ENCODE results near the gene SCFD2. TPM values are rescaled to one million over a fixed set of nuclear protein-coding genes. Genes with fewer than 3 reads are reported as not detected.

Gene SCFD2
- total RNA-seq, 1 donor from 2014 or later: 10.7 TPM

DNA sequence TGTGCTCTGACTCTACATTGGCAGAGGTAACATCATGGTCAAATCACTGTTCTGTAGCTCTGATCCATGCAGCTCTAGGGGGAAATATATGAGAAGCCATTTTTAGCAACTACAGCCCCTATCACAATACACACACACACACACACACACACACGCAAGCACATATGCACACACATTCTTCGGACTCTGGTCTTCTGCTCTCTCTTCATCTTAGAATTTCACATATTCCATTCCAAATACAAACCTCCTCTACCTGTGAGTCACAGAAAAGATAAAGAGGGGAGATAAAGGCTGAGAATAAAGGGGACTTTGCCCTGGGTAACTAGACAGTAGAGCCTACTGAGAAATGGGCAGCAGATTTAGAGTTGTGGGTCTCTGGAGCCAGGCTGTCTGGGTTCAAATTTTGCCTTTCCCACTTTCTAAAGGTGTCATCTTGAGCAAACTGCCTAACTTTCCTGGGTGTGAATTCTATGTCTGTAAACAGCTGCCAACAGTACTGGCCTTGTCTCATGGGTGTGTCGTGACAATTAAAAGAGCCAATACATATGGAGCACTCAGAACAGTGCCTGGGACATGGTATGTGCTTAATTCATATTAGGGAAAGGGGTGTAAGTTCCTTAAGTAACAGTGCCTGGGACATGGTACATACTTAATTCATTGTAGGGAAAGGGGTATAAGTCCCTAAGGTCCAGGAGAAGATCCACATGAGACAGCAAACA lies 515.3 kb downstream of the SCFD2 start:
- H3K4me3 Mint-ChIP-seq (ENCODE audit: unreplicated experiment): no peak overlapping the region
- DNase-seq (ENCODE audit: low spot score): no peak
- H3K27me3 Mint-ChIP-seq (ENCODE audit: low read depth): no peaks in the 10 kb centered on the region

DNA sequence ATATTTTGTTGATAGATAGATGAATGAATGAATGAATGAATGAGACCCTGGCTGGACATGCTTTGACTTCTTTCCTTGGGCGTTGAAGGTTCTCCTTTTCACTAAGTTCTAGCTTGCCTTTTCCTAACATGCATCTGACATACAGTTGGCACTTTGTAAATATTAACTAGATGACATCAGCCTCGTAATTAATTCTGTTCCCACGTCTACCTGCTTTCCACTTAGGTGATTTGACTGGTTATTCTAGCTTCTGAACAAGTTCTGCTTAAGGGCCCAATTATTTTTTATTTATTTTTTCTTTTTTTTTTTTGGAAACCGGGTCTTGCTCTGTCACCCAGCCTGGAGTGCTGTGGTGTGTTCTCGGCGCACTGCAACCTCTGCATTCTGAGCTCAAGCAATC lies 517.6 kb downstream of the SCFD2 start:
- H3K4me3 Mint-ChIP-seq (ENCODE audit: unreplicated experiment): no peak overlapping the region
- H3K27me3 Mint-ChIP-seq (ENCODE audit: low read depth): no peaks in the 10 kb centered on the region
- TF ChIP-seq, protein P1, sequence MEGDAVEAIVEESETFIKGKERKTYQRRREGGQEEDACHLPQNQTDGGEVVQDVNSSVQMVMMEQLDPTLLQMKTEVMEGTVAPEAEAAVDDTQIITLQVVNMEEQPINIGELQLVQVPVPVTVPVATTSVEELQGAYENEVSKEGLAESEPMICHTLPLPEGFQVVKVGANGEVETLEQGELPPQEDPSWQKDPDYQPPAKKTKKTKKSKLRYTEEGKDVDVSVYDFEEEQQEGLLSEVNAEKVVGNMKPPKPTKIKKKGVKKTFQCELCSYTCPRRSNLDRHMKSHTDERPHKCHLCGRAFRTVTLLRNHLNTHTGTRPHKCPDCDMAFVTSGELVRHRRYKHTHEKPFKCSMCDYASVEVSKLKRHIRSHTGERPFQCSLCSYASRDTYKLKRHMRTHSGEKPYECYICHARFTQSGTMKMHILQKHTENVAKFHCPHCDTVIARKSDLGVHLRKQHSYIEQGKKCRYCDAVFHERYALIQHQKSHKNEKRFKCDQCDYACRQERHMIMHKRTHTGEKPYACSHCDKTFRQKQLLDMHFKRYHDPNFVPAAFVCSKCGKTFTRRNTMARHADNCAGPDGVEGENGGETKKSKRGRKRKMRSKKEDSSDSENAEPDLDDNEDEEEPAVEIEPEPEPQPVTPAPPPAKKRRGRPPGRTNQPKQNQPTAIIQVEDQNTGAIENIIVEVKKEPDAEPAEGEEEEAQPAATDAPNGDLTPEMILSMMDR (IDR thresholded peaks at IDR 0.05): no peak
- no peak for DNase-seq (ENCODE audit: low spot score)
- H3K27ac Mint-ChIP-seq (ENCODE audit: unreplicated experiment): no peak overlapping the region
- H3K9me3 Mint-ChIP-seq (ENCODE audit: low read depth): no peaks in the 10 kb centered on the region
- peaks cover 15% of the 10 kb centered on the region for H3K4me1 Mint-ChIP-seq (ENCODE audit: low read depth)
- H3K36me3 Mint-ChIP-seq (ENCODE audit: low read depth): no peaks in the 10 kb centered on the region

More for the DNA sequence above, 515.3 kb downstream of the SCFD2 start:
- H3K9me3 Mint-ChIP-seq (ENCODE audit: low read depth): no peaks in the 10 kb centered on the region
- TF ChIP-seq, protein P1 (IDR thresholded peaks at IDR 0.05): no peak
- H3K4me1 Mint-ChIP-seq (ENCODE audit: low read depth): peaks cover 30% of the 10 kb centered on the region
- H3K36me3 Mint-ChIP-seq (ENCODE audit: low read depth): no peaks in the 10 kb centered on the region
- no peak overlapping the region for H3K27ac Mint-ChIP-seq (ENCODE audit: unreplicated experiment)

DNA sequence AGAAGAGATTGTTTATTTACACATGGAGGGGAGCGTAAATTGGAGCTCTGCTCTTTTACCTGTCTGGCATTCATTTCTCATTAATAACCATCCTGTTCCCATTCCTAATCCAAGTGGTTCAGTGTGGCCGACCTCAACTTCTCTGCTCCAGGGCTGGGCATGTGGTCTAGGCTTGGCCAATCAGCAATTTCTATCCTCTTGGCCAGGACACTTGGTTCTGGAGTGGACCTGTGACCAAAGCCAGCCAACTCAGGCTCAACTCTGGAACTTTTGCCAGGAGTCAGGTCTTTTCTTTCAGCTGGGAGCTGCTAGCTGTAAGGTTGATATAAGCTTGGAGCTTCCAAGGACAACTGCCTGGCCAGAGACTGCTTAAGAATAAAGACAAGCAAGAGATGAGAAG lies 519.4 kb downstream of the SCFD2 start:
- H3K4me3 Mint-ChIP-seq (ENCODE audit: unreplicated experiment): no peak overlapping the region
- TF ChIP-seq, protein P1 (IDR thresholded peaks at IDR 0.05): no peak
- no peaks in the 10 kb centered on the region for H3K36me3 Mint-ChIP-seq (ENCODE audit: low read depth)
- H3K4me1 Mint-ChIP-seq (ENCODE audit: low read depth): peaks cover 17% of the 10 kb centered on the region
- no peak for DNase-seq (ENCODE audit: low spot score)
- H3K27ac Mint-ChIP-seq (ENCODE audit: unreplicated experiment): no peak overlapping the region
- H3K9me3 Mint-ChIP-seq (ENCODE audit: low read depth): no peaks in the 10 kb centered on the region
- H3K27me3 Mint-ChIP-seq (ENCODE audit: low read depth): no peaks in the 10 kb centered on the region

DNA sequence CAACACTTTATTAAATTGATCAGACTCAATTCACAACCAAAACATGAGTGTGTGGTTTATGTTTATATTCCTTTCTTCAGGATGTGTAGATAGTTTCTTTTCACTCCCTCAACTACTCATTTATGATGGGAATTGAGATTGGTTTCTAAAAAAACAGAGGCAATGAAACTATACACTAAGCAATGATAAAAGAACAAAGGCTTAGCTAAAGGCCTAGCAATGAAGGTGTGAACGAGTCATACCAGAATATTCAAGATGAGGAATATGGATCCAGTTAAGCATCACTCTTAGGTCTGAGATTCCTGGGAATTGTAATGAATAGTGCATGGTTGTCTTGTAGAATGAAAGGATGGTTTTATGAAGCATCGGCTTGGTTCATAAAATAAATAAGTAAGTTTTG lies 521.3 kb downstream of the SCFD2 start:
- no peak overlapping the region for H3K27ac Mint-ChIP-seq (ENCODE audit: unreplicated experiment)
- H3K36me3 Mint-ChIP-seq (ENCODE audit: low read depth): no peaks in the 10 kb centered on the region
- H3K9me3 Mint-ChIP-seq (ENCODE audit: low read depth): no peaks in the 10 kb centered on the region
- no peak overlapping the region for H3K4me3 Mint-ChIP-seq (ENCODE audit: unreplicated experiment)
- H3K27me3 Mint-ChIP-seq (ENCODE audit: low read depth): no peaks in the 10 kb centered on the region
- DNase-seq (ENCODE audit: low spot score): no peak
- H3K4me1 Mint-ChIP-seq (ENCODE audit: low read depth): peaks cover 29% of the 10 kb centered on the region
- TF ChIP-seq, protein P1 (IDR thresholded peaks at IDR 0.05): no peak

DNA sequence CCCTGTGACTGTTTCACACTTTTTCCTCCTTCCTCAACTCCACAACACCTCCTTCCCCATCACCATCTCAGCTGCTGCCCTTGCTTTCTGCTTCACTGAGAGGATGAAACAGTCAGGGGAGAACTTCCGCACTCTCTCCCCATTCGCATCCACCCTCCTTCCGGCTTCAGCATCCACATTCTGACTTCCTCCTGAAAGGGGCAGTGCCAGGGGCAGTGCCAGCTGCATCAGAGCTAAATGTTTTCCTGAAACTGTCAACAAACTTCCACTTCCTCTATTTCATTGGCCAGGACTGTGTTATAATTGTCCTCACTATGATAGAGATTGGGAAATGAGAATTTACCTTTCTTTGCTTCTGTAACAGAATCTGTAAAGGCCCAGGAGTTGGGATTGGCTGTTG lies 521.9 kb downstream of the SCFD2 start:
- Mint-ChIP-seq H3K36me3 (ENCODE audit: low read depth) (no peaks in the 10 kb centered on the region), H3K27ac (ENCODE audit: unreplicated experiment) (no peak overlapping the region), H3K9me3 (ENCODE audit: low read depth) (no peaks in the 10 kb centered on the region), H3K4me3 (ENCODE audit: unreplicated experiment) (no peak overlapping the region), H3K27me3 (ENCODE audit: low read depth) (no peaks in the 10 kb centered on the region), H3K4me1 (ENCODE audit: low read depth) (peaks cover 35% of the 10 kb centered on the region)
- TF ChIP-seq, protein P1 (IDR thresholded peaks at IDR 0.05): no peak
- no peak for DNase-seq (ENCODE audit: low spot score)
